ENCODE measurements around the gene MSRB3. TPM values are rescaled to one million over a fixed set of nuclear protein-coding genes. Genes with fewer than 3 reads are reported as not detected.

The MSRB3 gene
- total RNA-seq, 6 experiments from 2014 or later, result 1.4 to 5.6 (median 2.6) TPM

DNA sequence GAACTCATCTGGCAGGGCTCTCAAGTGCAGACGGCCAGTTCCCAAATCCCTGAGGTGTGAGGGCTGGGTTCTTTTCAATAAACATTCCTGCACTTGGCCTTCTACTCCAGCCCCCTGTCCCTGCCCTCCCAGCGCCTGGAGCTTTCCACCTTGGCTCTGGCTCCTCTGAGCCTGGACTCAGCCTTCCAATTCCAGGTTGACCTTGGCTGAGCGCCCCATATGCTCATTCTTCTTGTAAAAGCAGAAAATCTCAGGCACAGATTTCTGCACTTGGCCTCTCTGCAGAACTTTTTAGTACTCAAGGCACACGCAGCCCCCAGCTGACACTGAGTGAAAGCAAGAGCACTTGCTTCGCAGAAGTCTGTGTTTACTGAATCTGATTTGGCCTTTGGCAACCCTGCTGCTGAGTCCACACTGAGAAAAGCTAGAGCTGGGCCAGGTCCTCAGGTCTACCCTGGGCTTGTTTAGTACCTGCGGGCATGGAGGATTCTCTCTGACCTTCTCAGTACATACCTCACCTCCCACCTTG, 222.7 kb downstream of the MSRB3 start:
- 43% methylated on average over 6 of the region's 6 CpGs for WGBS (ENCODE audit: insufficient coverage, low coverage, low lambda C conversion rate, missing lambda C conversion rate)
- DNase-seq (no peak), ATAC-seq (peak; percentile 38 to 74 (median 52))
- no peaks in the 10 kb centered on the region for H3K36me3 ChIP-seq
- no peak for TF ChIP-seq CTCF (IDR thresholded peaks at IDR 0.05)
- no peak overlapping the region for H3K4me3 ChIP-seq
- no peak overlapping the region for H3K27ac ChIP-seq
- no peaks in the 10 kb centered on the region for H3K27me3 ChIP-seq
- H3K9me3 ChIP-seq, result no peaks in the 10 kb centered on the region
- H3K4me1 ChIP-seq, result peaks cover 0 to 11% (median 0%) of the 10 kb centered on the region in 4 donors
- intact Hi-C loops (cut with DNase I), result no loop called here

- TF ChIP-seq POLR2A (IDR thresholded peaks at IDR 0.05) (no peak), CTCF (IDR thresholded peaks at IDR 0.05) (no peak)
- H3K4me1 ChIP-seq, result peaks cover 0 to 11% (median 0%) of the 10 kb centered on the region in 4 donors
- H3K36me3 ChIP-seq, result no peaks in the 10 kb centered on the region
- DNase-seq (no peak), ATAC-seq (no peak)
- no peak overlapping the region for H3K4me3 ChIP-seq
- no peaks in the 10 kb centered on the region for H3K27me3 ChIP-seq
- intact Hi-C loops (cut with DNase I), result no loop called here
- WGBS (ENCODE audit: insufficient coverage, low coverage, low lambda C conversion rate, missing lambda C conversion rate), result 81% methylated on average over 5 of the region's 5 CpGs
- H3K9me3 ChIP-seq, result no peaks in the 10 kb centered on the region
- H3K27ac ChIP-seq, result no peak overlapping the region
These were observed 223.5 kb downstream of the MSRB3 start for GRCh38 chr12:65501935-65502334.

GRCh38 chr12:65504417-65504816, 225.9 kb downstream of the MSRB3 start:
- Histone ChIP-seq H3K9me3 (no peaks in the 10 kb centered on the region), H3K36me3 (no peaks in the 10 kb centered on the region), H3K27me3 (no peaks in the 10 kb centered on the region), H3K27ac (no peak overlapping the region), H3K4me3 (no peak overlapping the region), H3K4me1 (peaks cover 0 to 8% (median 0%) of the 10 kb centered on the region in 4 donors)
- DNase-seq, result no peak
- intact Hi-C loops (cut with DNase I), result no loop called here
- TF ChIP-seq POLR2A (IDR thresholded peaks at IDR 0.05), result no peak
- TF ChIP-seq CTCF (IDR thresholded peaks at IDR 0.05), result no peak
- ATAC-seq, result no peak
- WGBS (ENCODE audit: insufficient coverage, low coverage, low lambda C conversion rate, missing lambda C conversion rate), result 67% methylated on average over 1 of the region's 1 CpG

- Histone ChIP-seq H3K9me3 (no peaks in the 10 kb centered on the region), H3K27ac (no peak overlapping the region), H3K27me3 (no peaks in the 10 kb centered on the region), H3K4me3 (no peak overlapping the region), H3K36me3 (no peaks in the 10 kb centered on the region), H3K4me1 (peaks cover 0 to 12% (median 0%) of the 10 kb centered on the region in 4 donors)
- TF ChIP-seq POLR2A (IDR thresholded peaks at IDR 0.05) (no peak), CTCF (IDR thresholded peaks at IDR 0.05) (no peak)
- ATAC-seq, result no peak
- WGBS (ENCODE audit: insufficient coverage, low coverage, low lambda C conversion rate, missing lambda C conversion rate), result 70% methylated on average over 2 of the region's 12 CpGs
- DNase-seq, result no peak
- intact Hi-C loops (cut with DNase I), result no loop called here
These were observed 227.1 kb downstream of the MSRB3 start for GRCh38 chr12:65505386-65506121.
